ENCODE measurements around the gene DOCK8.

Gene DOCK8

GRCh38 chr9:437574-438001, 222.9 kb downstream of the DOCK8 start:
- no peak overlapping the region for H3K4me3 ChIP-seq (ENCODE audit: control insufficient read depth, low read depth, low read length)
- TF ChIP-seq CTCF (IDR thresholded peaks at IDR 0.05; ENCODE audit: control insufficient read depth, insufficient read depth, low read depth, low read length, missing control alignments), result no peak
- peak; percentile 42 for DNase-seq (ENCODE audit: low read depth)

- no peak overlapping the region for H3K4me3 ChIP-seq (ENCODE audit: control insufficient read depth, low read depth, low read length)
- no peak for TF ChIP-seq CTCF (IDR thresholded peaks at IDR 0.05; ENCODE audit: control insufficient read depth, insufficient read depth, low read depth, low read length, missing control alignments)
- DNase-seq (ENCODE audit: low read depth), result no peak
Measured at GRCh38 chr9:438066-438465, 223.4 kb downstream of the DOCK8 start.

- DNase-seq (ENCODE audit: low read depth), result no peak
- H3K4me3 ChIP-seq (ENCODE audit: control insufficient read depth, low read depth, low read length), result no peak overlapping the region
- no peak for TF ChIP-seq CTCF (IDR thresholded peaks at IDR 0.05; ENCODE audit: control insufficient read depth, insufficient read depth, low read depth, low read length, missing control alignments)
Measured at GRCh38 chr9:438961-439768, 224.5 kb downstream of the DOCK8 start.

GRCh38 chr9:441126-441525, 226.5 kb downstream of the DOCK8 start:
- TF ChIP-seq CTCF (IDR thresholded peaks at IDR 0.05; ENCODE audit: control insufficient read depth, insufficient read depth, low read depth, low read length, missing control alignments), result no peak
- DNase-seq (ENCODE audit: low read depth), result no peak
- no peak overlapping the region for H3K4me3 ChIP-seq (ENCODE audit: control insufficient read depth, low read depth, low read length)

GRCh38 chr9:444528-444927, 229.9 kb downstream of the DOCK8 start:
- TF ChIP-seq CTCF (IDR thresholded peaks at IDR 0.05; ENCODE audit: control insufficient read depth, insufficient read depth, low read depth, low read length, missing control alignments), result no peak
- no peak for DNase-seq (ENCODE audit: low read depth)
- H3K4me3 ChIP-seq (ENCODE audit: control insufficient read depth, low read depth, low read length), result no peak overlapping the region

- no peak for DNase-seq (ENCODE audit: low read depth)
- TF ChIP-seq CTCF (IDR thresholded peaks at IDR 0.05; ENCODE audit: control insufficient read depth, insufficient read depth, low read depth, low read length, missing control alignments), result no peak
Measured at GRCh38 chr9:445033-445432, 230.4 kb downstream of the DOCK8 start.

More at GRCh38 chr9:445033-445432, 230.4 kb downstream of the DOCK8 start:
- no peak overlapping the region for H3K4me3 ChIP-seq (ENCODE audit: control insufficient read depth, low read depth, low read length)
